ENCODE results near the gene BICD2. TPM values are rescaled to one million over a fixed set of nuclear protein-coding genes. Genes with fewer than 3 reads are reported as not detected.

The BICD2 gene
- total and polyA plus RNA-seq, 9 of the 15 experiments (the other 6 are each of a cell fraction or from before 2014, with no cell fraction given): 3.6 to 23.4 (median 11.8) TPM

- no peak for TF ChIP-seq THRA (IDR thresholded peaks at IDR 0.05)
- no peak for TF ChIP-seq CUX1 (CRISPR knock-in tag; IDR thresholded peaks at IDR 0.05)
- TF ChIP-seq RBM22 (IDR thresholded peaks at IDR 0.05; ENCODE audit: low read depth, low read length, poor library complexity, severe bottlenecking): no peak
- no peak for TF ChIP-seq GATA2 (CRISPR knock-in tag; IDR thresholded peaks at IDR 0.05)
- TF ChIP-seq ARID4B (CRISPR knock-in tag; IDR thresholded peaks at IDR 0.05): no peak
- no peak for TF ChIP-seq ZBTB49 (CRISPR knock-in tag; IDR thresholded peaks at IDR 0.05; ENCODE audit: borderline replicate concordance)
- 0 out of 2 replicates have a peak, but pooled peaks have one; percentile 16 for TF ChIP-seq ZBTB17 (CRISPR knock-in tag; IDR thresholded peaks at IDR 0.05)
- TF ChIP-seq MCM2 (IDR thresholded peaks at IDR 0.05; ENCODE audit: low read depth): no peak
- no peak for TF ChIP-seq E2F8 (IDR thresholded peaks at IDR 0.05; ENCODE audit: low read depth, partially characterized antibody)
Measured at GRCh38 chr9:92715488-92716231, 49.0 kb downstream of the BICD2 start (continued).
